Left forelimb (tissue), 1 donor: ENCODE results near the gene NLGN4X.

Source experiments
- DNase-seq: peaks from one replicate; pipeline ENCODE4 v3.0.0-alpha.2; 2018; ENCODE audit warnings: low spot score

NLGN4X gene

GRCh38 chrX:6151971-6152370 is 76.7 kb downstream of the NLGN4X start:
- no peak for DNase-seq

- DNase-seq: no peak
These were observed 79.4 kb downstream of the NLGN4X start for GRCh38 chrX:6149060-6149872.

- DNase-seq: no peak
These were observed 94.4 kb downstream of the NLGN4X start for GRCh38 chrX:6134255-6134654.

- no peak for DNase-seq
These were observed 95.7 kb downstream of the NLGN4X start for GRCh38 chrX:6132970-6133369.

GRCh38 chrX:6131287-6131686 is 97.4 kb downstream of the NLGN4X start:
- DNase-seq: no peak

GRCh38 chrX:6129195-6129594 is 99.5 kb downstream of the NLGN4X start:
- no peak for DNase-seq

GRCh38 chrX:6120329-6120728 is 108.3 kb downstream of the NLGN4X start:
- DNase-seq: no peak

GRCh38 chrX:6095469-6095868 is 133.2 kb downstream of the NLGN4X start:
- DNase-seq: no peak

GRCh38 chrX:6074532-6074931 is 154.1 kb downstream of the NLGN4X start:
- DNase-seq: no peak

GRCh38 chrX:6071731-6072130 is 156.9 kb downstream of the NLGN4X start:
- DNase-seq: no peak

- DNase-seq: no peak
These were observed 161.1 kb downstream of the NLGN4X start for GRCh38 chrX:6067600-6067999.

GRCh38 chrX:6053141-6053540 is 175.5 kb downstream of the NLGN4X start:
- DNase-seq: no peak

GRCh38 chrX:6052111-6052745 is 176.4 kb downstream of the NLGN4X start:
- DNase-seq: no peak

GRCh38 chrX:6049132-6049531 is 179.5 kb downstream of the NLGN4X start:
- no peak for DNase-seq

GRCh38 chrX:6041630-6042029 is 187.0 kb downstream of the NLGN4X start:
- DNase-seq: no peak

- DNase-seq: no peak
These were observed 199.7 kb downstream of the NLGN4X start for GRCh38 chrX:6029014-6029413.

- no peak for DNase-seq
These were observed 201.7 kb downstream of the NLGN4X start for GRCh38 chrX:6026980-6027379.

GRCh38 chrX:6026429-6026828 is 202.2 kb downstream of the NLGN4X start:
- DNase-seq: no peak

- DNase-seq: no peak
These were observed 204.5 kb downstream of the NLGN4X start for GRCh38 chrX:6024204-6024603.

- DNase-seq: no peak
These were observed 207.2 kb downstream of the NLGN4X start for GRCh38 chrX:6021316-6022091.

- DNase-seq: no peak
These were observed 209.6 kb downstream of the NLGN4X start for GRCh38 chrX:6019076-6019475.

GRCh38 chrX:6015423-6015822 is 213.2 kb downstream of the NLGN4X start:
- no peak for DNase-seq

GRCh38 chrX:6012357-6012756 is 216.3 kb downstream of the NLGN4X start:
- no peak for DNase-seq
